ELF-1 (cell line): ENCODE measurements around the gene LRRC3B.
"Not testable (repeated sequence)": the region's sequence is repeated elsewhere in the genome, so short reads cannot be mapped to it uniquely, and the experiment has no call there.

Experiments used
- DNase-seq: peaks from one replicate; pipeline ENCODE4 v3.0.0-alpha.2; 2016; ENCODE audit warnings: low read depth, low spot score

LRRC3B gene

GRCh38 chr3:26622621-26623418, at the start of gene LRRC3B:
TSS of gene LRRC3B (plus strand) at chr3:26622772. CDS start at chr3:26709673, 86,901 bp downstream.
- peak; percentile 80 for DNase-seq

GRCh38 chr3:26574766-26575165, 47.8 kb upstream of the LRRC3B start:
- no peak for DNase-seq

GRCh38 chr3:26579116-26579515, 43.5 kb upstream of the LRRC3B start:
- no peak for DNase-seq

GRCh38 chr3:26587571-26587970, 35.0 kb upstream of the LRRC3B start:
- DNase-seq, result no peak

- DNase-seq, result no peak
Observed at GRCh38 chr3:26588931-26589330, 33.6 kb upstream of the LRRC3B start.

GRCh38 chr3:26589678-26590077, 32.9 kb upstream of the LRRC3B start:
- no peak for DNase-seq

GRCh38 chr3:26590919-26591484, 31.6 kb upstream of the LRRC3B start:
- no peak for DNase-seq

GRCh38 chr3:26591926-26592325, 30.6 kb upstream of the LRRC3B start:
- DNase-seq, result no peak

GRCh38 chr3:26592451-26592850, 30.1 kb upstream of the LRRC3B start:
- no peak for DNase-seq

GRCh38 chr3:26596335-26596734, 26.2 kb upstream of the LRRC3B start:
- no peak for DNase-seq

- DNase-seq, result not testable (repeated sequence)
Observed at GRCh38 chr3:26603311-26603710, 19.3 kb upstream of the LRRC3B start.

GRCh38 chr3:26603771-26604170, 18.8 kb upstream of the LRRC3B start:
- DNase-seq, result not testable (repeated sequence)

GRCh38 chr3:26614006-26614685, 8.4 kb upstream of the LRRC3B start:
- DNase-seq, result no peak

- no peak for DNase-seq
Observed at GRCh38 chr3:26621176-26621575, 1.4 kb upstream of the LRRC3B start.

- peak; percentile 2 for DNase-seq
Observed at GRCh38 chr3:26621906-26622620, 509 bp upstream of the LRRC3B start.

- peak; percentile 30 for DNase-seq
Observed at GRCh38 chr3:26623419-26624208, 1.0 kb downstream of the LRRC3B start.

GRCh38 chr3:26624209-26624765, 1.7 kb downstream of the LRRC3B start:
- no peak for DNase-seq

- no peak for DNase-seq
Observed at GRCh38 chr3:26625187-26625586, 2.6 kb downstream of the LRRC3B start.

- no peak for DNase-seq
Observed at GRCh38 chr3:26627080-26627479, 4.5 kb downstream of the LRRC3B start.

GRCh38 chr3:26628915-26629314, 6.3 kb downstream of the LRRC3B start:
- DNase-seq, result no peak
